HK-2 (cell line): ENCODE results near the gene FRK.
"Not testable (repeated sequence)": the region's sequence is repeated elsewhere in the genome, so short reads cannot be mapped to it uniquely, and the experiment has no call there.

Source experiments
- DNase-seq: peaks from one replicate; pipeline ENCODE4 v3.0.0-alpha.2; 2018; ENCODE audit not compliant: unreplicated experiment

The FRK gene

GRCh38 chr6:115945306-115945705, 115.4 kb downstream of the FRK start:
- no peak for DNase-seq

- not testable (repeated sequence) for DNase-seq
Measured at GRCh38 chr6:115944829-115945228, 115.9 kb downstream of the FRK start.

GRCh38 chr6:115937502-115937901, 123.2 kb downstream of the FRK start:
- not testable (repeated sequence) for DNase-seq

GRCh38 chr6:115935361-115935760, 125.3 kb downstream of the FRK start:
- no peak for DNase-seq

GRCh38 chr6:115934829-115935228, 125.9 kb downstream of the FRK start:
- DNase-seq = no peak

- DNase-seq = no peak
Measured at GRCh38 chr6:115934145-115934544, 126.5 kb downstream of the FRK start.

GRCh38 chr6:115932481-115932880, 128.2 kb downstream of the FRK start:
- peak; percentile 2 for DNase-seq

GRCh38 chr6:115928000-115928399, 132.7 kb downstream of the FRK start:
- not testable (repeated sequence) for DNase-seq

- DNase-seq = no peak
Measured at GRCh38 chr6:115922971-115923370, 137.7 kb downstream of the FRK start.

- no peak for DNase-seq
Measured at GRCh38 chr6:115914098-115914497, 146.6 kb downstream of the FRK start.

- no peak for DNase-seq
Measured at GRCh38 chr6:115909923-115910546, 150.7 kb downstream of the FRK start.

GRCh38 chr6:115908906-115909559, 151.7 kb downstream of the FRK start:
- DNase-seq = no peak

- no peak for DNase-seq
Measured at GRCh38 chr6:115905471-115905870, 155.2 kb downstream of the FRK start.

- no peak for DNase-seq
Measured at GRCh38 chr6:115902436-115902835, 158.3 kb downstream of the FRK start.

GRCh38 chr6:115901896-115902295, 158.8 kb downstream of the FRK start:
- DNase-seq = no peak

GRCh38 chr6:115899730-115900282, 160.9 kb downstream of the FRK start:
- DNase-seq = no peak

GRCh38 chr6:115898246-115898645, 162.4 kb downstream of the FRK start:
- DNase-seq = no peak

GRCh38 chr6:115896538-115897129, 164.1 kb downstream of the FRK start:
- no peak for DNase-seq

- no peak for DNase-seq
Measured at GRCh38 chr6:115894426-115894992, 166.2 kb downstream of the FRK start.

- no peak for DNase-seq
Measured at GRCh38 chr6:115891750-115892149, 168.9 kb downstream of the FRK start.

- DNase-seq = peak; percentile 27
Measured at GRCh38 chr6:115891111-115891669, 169.5 kb downstream of the FRK start.

GRCh38 chr6:115890238-115890637, 170.5 kb downstream of the FRK start:
- DNase-seq = no peak
